Measurements from ENCODE around the gene EPHA3. TPM values are rescaled to one million over a fixed set of nuclear protein-coding genes. Genes with fewer than 3 reads are reported as not detected.
"Not testable (repeated sequence)": the region's sequence is repeated elsewhere in the genome, so short reads cannot be mapped to it uniquely, and the experiment has no call there.

EPHA3 gene
- total RNA-seq, 2 donors from 2014 or later: 0.14 to 0.35 TPM

DNA sequence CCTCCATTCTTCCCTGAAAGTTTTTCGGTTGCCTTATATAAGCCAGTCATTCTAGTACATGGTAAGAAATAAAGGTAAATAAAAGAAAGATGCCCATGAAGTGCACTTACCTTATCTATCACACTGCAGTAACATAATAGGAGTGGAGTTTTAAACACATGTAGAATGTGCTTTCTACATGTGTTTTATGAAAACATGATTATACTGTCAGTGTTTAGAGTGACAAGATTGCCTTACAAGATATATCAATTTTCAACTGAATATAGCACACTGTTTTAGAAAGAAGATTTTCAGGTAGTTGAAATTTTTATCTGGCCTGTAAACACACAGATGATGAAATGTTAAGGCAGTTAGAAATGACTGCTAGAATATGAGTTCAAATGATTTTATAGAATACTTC, 219.6 kb downstream of the EPHA3 start:
- no peak overlapping the region for H3K27ac Mint-ChIP-seq
- H3K27me3 Mint-ChIP-seq (ENCODE audit: low read depth): no peaks in the 10 kb centered on the region
- ATAC-seq (replicated peaks in 1 of 2) (no peak), DNase-seq (no peak)
- no peak overlapping the region for H3K4me3 Mint-ChIP-seq
- H3K9me3 Mint-ChIP-seq: peaks cover 5 to 7% of the 10 kb centered on the region in 2 donors
- no peaks in the 10 kb centered on the region for H3K36me3 Mint-ChIP-seq (ENCODE audit: insufficient read depth in 2 of 2)
- H3K4me1 Mint-ChIP-seq (ENCODE audit: low read depth): no peaks in the 10 kb centered on the region

DNA sequence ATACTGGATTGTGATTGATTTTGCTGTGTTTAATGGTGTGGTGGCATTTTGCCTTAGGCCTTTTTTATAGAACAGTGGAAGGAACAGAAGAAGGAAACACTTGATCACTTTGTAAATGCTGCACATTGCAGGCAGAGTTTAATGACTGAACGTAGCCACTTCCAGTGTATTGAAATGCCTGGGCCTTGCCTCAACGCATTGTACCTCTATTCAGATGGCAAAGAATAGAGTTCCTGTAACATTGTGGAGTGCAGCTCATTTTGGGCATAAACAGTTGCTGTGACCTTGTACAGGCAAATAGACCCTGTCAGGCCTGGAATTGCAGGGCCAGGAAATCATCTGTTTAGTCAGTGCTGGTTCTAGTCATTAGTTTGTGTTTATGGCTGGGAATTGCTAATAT, 225.0 kb downstream of the EPHA3 start:
- DNase-seq: no peak
- Mint-ChIP-seq H3K9me3 (peaks cover 3 to 4% of the 10 kb centered on the region in 2 donors), H3K27ac (no peak overlapping the region), H3K27me3 (ENCODE audit: low read depth) (no peaks in the 10 kb centered on the region), H3K36me3 (ENCODE audit: insufficient read depth in 2 of 2) (no peaks in the 10 kb centered on the region), H3K4me1 (ENCODE audit: low read depth) (no peaks in the 10 kb centered on the region), H3K4me3 (no peak overlapping the region)
- no peak for ATAC-seq (replicated peaks in 1 of 2)

GRCh38 chr3:89332793-89333192, 225.4 kb downstream of the EPHA3 start:
- Mint-ChIP-seq H3K4me1 (ENCODE audit: low read depth) (no peaks in the 10 kb centered on the region), H3K9me3 (peaks cover 3 to 4% of the 10 kb centered on the region in 2 donors), H3K4me3 (no peak overlapping the region), H3K36me3 (ENCODE audit: insufficient read depth in 2 of 2) (no peaks in the 10 kb centered on the region), H3K27me3 (ENCODE audit: low read depth) (no peaks in the 10 kb centered on the region), H3K27ac (no peak overlapping the region)
- no peak for DNase-seq
- no peak for ATAC-seq (replicated peaks in 1 of 2)

- Mint-ChIP-seq H3K36me3 (ENCODE audit: insufficient read depth in 2 of 2) (no peaks in the 10 kb centered on the region), H3K27me3 (ENCODE audit: low read depth) (no peaks in the 10 kb centered on the region), H3K4me1 (ENCODE audit: low read depth) (no peaks in the 10 kb centered on the region), H3K27ac (no peak overlapping the region), H3K4me3 (no peak overlapping the region), H3K9me3 (peaks cover 2% of the 10 kb centered on the region in 2 donors)
- ATAC-seq (replicated peaks in 1 of 2): no peak
- no peak for DNase-seq
These were observed 228.3 kb downstream of the EPHA3 start for GRCh38 chr3:89335693-89336092.

DNA sequence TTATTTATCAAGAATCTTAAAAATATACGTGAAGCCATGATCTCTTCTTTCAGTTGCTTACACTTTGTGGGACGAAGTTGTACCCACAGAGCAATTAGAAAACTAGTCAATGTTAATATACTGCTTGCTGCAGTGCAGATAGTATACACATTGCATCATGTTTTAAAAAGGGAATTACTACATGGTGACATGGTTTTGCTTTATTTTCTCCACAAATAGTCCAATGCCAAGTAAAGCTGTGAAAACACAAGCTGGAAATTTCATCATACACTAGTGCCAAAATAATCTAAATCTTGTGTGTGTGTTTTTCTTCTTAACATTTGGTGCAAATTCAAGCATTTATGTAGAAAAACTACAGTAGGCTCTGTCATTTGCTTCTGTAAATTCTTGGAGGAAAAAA, 233.0 kb downstream of the EPHA3 start:
- H3K4me3 Mint-ChIP-seq: no peak overlapping the region
- no peak overlapping the region for H3K27ac Mint-ChIP-seq
- H3K27me3 Mint-ChIP-seq (ENCODE audit: low read depth): no peaks in the 10 kb centered on the region

GRCh38 chr3:89344076-89344475, 236.7 kb downstream of the EPHA3 start:
- ATAC-seq (replicated peaks in 1 of 2) (no peak), DNase-seq (no peak)
- no peaks in the 10 kb centered on the region for H3K4me1 Mint-ChIP-seq (ENCODE audit: low read depth)
- H3K4me3 Mint-ChIP-seq: no peak overlapping the region
- H3K9me3 Mint-ChIP-seq: peaks cover 4 to 7% of the 10 kb centered on the region in 2 donors
- no peak overlapping the region for H3K27ac Mint-ChIP-seq
- no peaks in the 10 kb centered on the region for H3K36me3 Mint-ChIP-seq (ENCODE audit: insufficient read depth in 2 of 2)
- no peaks in the 10 kb centered on the region for H3K27me3 Mint-ChIP-seq (ENCODE audit: low read depth)

More for the DNA sequence above, 233.0 kb downstream of the EPHA3 start:
- DNase-seq (no peak), ATAC-seq (replicated peaks in 1 of 2) (no peak)
- H3K9me3 Mint-ChIP-seq: peaks cover 4 to 7% of the 10 kb centered on the region in 2 donors
- no peaks in the 10 kb centered on the region for H3K36me3 Mint-ChIP-seq (ENCODE audit: insufficient read depth in 2 of 2)
- H3K4me1 Mint-ChIP-seq (ENCODE audit: low read depth): no peaks in the 10 kb centered on the region

GRCh38 chr3:89350935-89351334, 243.5 kb downstream of the EPHA3 start:
- H3K4me3 Mint-ChIP-seq; H3K27me3 Mint-ChIP-seq (ENCODE audit: low read depth); H3K27ac Mint-ChIP-seq; H3K9me3 Mint-ChIP-seq; DNase-seq; H3K36me3 Mint-ChIP-seq (ENCODE audit: insufficient read depth in 2 of 2); ATAC-seq (replicated peaks in 1 of 2); H3K4me1 Mint-ChIP-seq (ENCODE audit: low read depth): not testable (repeated sequence)

DNA sequence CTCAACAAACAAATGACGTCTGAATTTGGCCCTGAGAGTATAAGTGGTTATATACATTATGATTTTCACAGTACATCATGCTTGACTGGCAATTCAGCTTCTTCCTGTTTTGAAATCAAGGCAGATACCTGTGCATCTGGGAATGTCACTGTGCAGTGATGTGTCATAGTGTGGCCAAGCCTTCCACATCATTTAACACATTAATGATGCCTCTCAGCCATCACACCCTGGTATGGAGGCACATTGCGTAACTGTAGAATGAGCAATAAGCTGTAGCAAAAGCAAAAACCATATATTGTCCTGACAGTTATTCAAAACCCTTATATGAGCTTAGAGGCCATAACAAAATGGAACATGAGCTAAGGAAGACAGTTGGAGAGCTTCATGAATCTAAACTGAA, 246.0 kb downstream of the EPHA3 start:
- DNase-seq (no peak), ATAC-seq (replicated peaks in 1 of 2) (no peak)
- no peak overlapping the region for H3K27ac Mint-ChIP-seq
- H3K9me3 Mint-ChIP-seq: peaks cover 1 to 2% of the 10 kb centered on the region in 2 donors
- H3K4me1 Mint-ChIP-seq (ENCODE audit: low read depth): no peaks in the 10 kb centered on the region
- no peak overlapping the region for H3K4me3 Mint-ChIP-seq
- H3K27me3 Mint-ChIP-seq (ENCODE audit: low read depth): no peaks in the 10 kb centered on the region
- H3K36me3 Mint-ChIP-seq (ENCODE audit: insufficient read depth in 2 of 2): peaks cover 0 to 1% of the 10 kb centered on the region in 2 donors

GRCh38 chr3:89358281-89358680, 250.9 kb downstream of the EPHA3 start:
- Mint-ChIP-seq H3K27me3 (ENCODE audit: low read depth) (no peaks in the 10 kb centered on the region), H3K4me1 (ENCODE audit: low read depth) (no peaks in the 10 kb centered on the region)

DNA sequence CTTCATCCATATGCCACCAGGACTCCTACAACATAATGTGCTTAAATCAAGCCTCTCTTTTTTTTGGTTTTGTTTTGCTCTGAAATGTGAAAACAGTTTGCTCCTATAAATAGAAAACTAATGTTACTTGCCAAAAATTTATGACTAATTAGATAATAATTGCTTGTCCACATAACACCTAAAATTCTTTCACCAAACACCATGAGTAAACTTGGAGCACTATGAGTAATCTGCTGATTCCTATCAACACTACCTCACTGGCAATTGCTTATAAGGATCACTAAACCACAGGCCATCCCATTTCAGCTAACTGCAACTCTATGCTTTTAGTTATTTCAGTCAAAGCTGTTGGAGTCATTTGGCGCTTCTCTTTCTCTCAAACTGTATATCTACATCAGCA, 252.7 kb downstream of the EPHA3 start:
- H3K4me1 Mint-ChIP-seq (ENCODE audit: low read depth): no peaks in the 10 kb centered on the region
- no peaks in the 10 kb centered on the region for H3K36me3 Mint-ChIP-seq (ENCODE audit: insufficient read depth in 2 of 2)
- no peak for DNase-seq
- H3K9me3 Mint-ChIP-seq: peaks cover 4% of the 10 kb centered on the region in 2 donors
- no peaks in the 10 kb centered on the region for H3K27me3 Mint-ChIP-seq (ENCODE audit: low read depth)
- H3K27ac Mint-ChIP-seq: no peak overlapping the region
- H3K4me3 Mint-ChIP-seq: no peak overlapping the region
- ATAC-seq (replicated peaks in 1 of 2): no peak

More at GRCh38 chr3:89358281-89358680, 250.9 kb downstream of the EPHA3 start:
- no peak overlapping the region for H3K27ac Mint-ChIP-seq
- DNase-seq (no peak), ATAC-seq (replicated peaks in 1 of 2) (no peak)
- no peaks in the 10 kb centered on the region for H3K36me3 Mint-ChIP-seq (ENCODE audit: insufficient read depth in 2 of 2)
- H3K4me3 Mint-ChIP-seq: no peak overlapping the region
- H3K9me3 Mint-ChIP-seq: peaks cover 1 to 4% of the 10 kb centered on the region in 2 donors

- H3K4me1 Mint-ChIP-seq (ENCODE audit: low read depth): no peaks in the 10 kb centered on the region
- no peak for DNase-seq
- no peaks in the 10 kb centered on the region for H3K27me3 Mint-ChIP-seq (ENCODE audit: low read depth)
- no peaks in the 10 kb centered on the region for H3K36me3 Mint-ChIP-seq (ENCODE audit: insufficient read depth in 2 of 2)
- no peak overlapping the region for H3K4me3 Mint-ChIP-seq
- ATAC-seq (replicated peaks in 1 of 2): no peak
- H3K9me3 Mint-ChIP-seq: peaks cover 6 to 14% of the 10 kb centered on the region in 2 donors
- H3K27ac Mint-ChIP-seq: no peak overlapping the region
These were observed 255.1 kb downstream of the EPHA3 start for GRCh38 chr3:89362496-89362895.

- no peak for ATAC-seq (replicated peaks in 1 of 2)
- Mint-ChIP-seq H3K27me3 (ENCODE audit: low read depth) (no peaks in the 10 kb centered on the region), H3K9me3 (peaks cover 6 to 16% of the 10 kb centered on the region in 2 donors), H3K4me1 (ENCODE audit: low read depth) (no peaks in the 10 kb centered on the region), H3K4me3 (no peak overlapping the region), H3K36me3 (ENCODE audit: insufficient read depth in 2 of 2) (no peaks in the 10 kb centered on the region), H3K27ac (no peak overlapping the region)
- DNase-seq: no peak
These were observed 255.8 kb downstream of the EPHA3 start for GRCh38 chr3:89363171-89363570.

DNA sequence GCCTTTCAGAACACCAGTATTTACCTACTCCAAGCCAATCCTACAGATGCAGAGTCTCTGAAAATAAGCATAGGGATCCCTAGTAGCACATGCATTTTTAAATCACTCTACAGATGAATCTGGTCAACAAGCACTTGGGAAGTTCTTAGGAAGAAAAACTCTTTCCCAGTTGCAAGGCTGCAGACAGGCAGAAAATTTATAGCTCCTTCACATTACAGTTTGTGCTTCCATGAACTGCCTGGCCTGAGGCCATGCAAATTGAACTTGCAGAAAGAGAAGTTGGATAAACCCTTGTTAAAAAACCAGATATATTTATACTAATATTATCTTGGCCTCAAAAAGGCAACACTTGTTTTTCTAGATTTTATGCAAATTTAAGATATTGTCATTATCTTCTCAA, 256.9 kb downstream of the EPHA3 start:
- H3K27me3 Mint-ChIP-seq (ENCODE audit: low read depth): no peaks in the 10 kb centered on the region
- H3K27ac Mint-ChIP-seq: no peak overlapping the region
- H3K9me3 Mint-ChIP-seq: peaks cover 10 to 20% of the 10 kb centered on the region in 2 donors
- DNase-seq (no peak), ATAC-seq (replicated peaks in 1 of 2) (no peak)
- no peaks in the 10 kb centered on the region for H3K4me1 Mint-ChIP-seq (ENCODE audit: low read depth)
- H3K4me3 Mint-ChIP-seq: no peak overlapping the region
- no peaks in the 10 kb centered on the region for H3K36me3 Mint-ChIP-seq (ENCODE audit: insufficient read depth in 2 of 2)

DNA sequence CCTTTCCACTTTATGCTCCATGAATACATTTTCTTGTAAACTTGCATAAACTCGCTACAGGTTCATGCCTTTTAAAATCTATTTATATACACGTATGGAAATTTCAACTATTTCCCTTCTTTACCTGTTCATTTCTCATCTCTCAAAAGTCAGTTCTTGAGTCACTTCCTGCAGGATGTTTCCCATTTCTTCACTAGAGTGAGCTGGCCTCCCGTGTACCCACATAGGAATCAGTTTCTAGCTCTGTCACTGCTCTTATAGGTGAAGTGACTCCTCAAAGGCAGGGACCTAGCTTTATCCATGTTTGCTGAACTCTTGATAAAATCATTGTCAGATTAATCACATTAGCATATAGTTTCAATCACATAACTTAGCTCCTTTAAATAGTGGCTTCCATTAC, 259.7 kb downstream of the EPHA3 start:
- Mint-ChIP-seq H3K36me3 (ENCODE audit: insufficient read depth in 2 of 2) (no peaks in the 10 kb centered on the region), H3K4me3 (no peak overlapping the region), H3K27me3 (ENCODE audit: low read depth) (no peaks in the 10 kb centered on the region), H3K9me3 (peaks cover 10 to 19% of the 10 kb centered on the region in 2 donors), H3K4me1 (ENCODE audit: low read depth) (no peaks in the 10 kb centered on the region), H3K27ac (no peak overlapping the region)
- ATAC-seq (replicated peaks in 1 of 2): no peak
- DNase-seq: no peak

Measured in activated T-cell treated with anti-CD3 and anti-CD28 coated beads, Interleukin-2, amount 50 U/mL, for 72 hours (primary cell).